ENCODE measurements around the gene CACNB3. TPM values are rescaled to one million over a fixed set of nuclear protein-coding genes. Genes with fewer than 3 reads are reported as not detected.

Gene CACNB3
- total and polyA plus RNA-seq, 9 of the 15 experiments (the other 6 are each of a cell fraction or from before 2014, with no cell fraction given), result 0.24 to 2.0 (median 1.5) TPM

GRCh38 chr12:48774516-48774915, 43.8 kb upstream of the CACNB3 start:
- CTCF ChIA-PET (ENCODE audit: low intra/inter-chr PET ratio), result interaction anchor here (0.7 kb wide), 1 partner anchor 217 kb away, joined by 3 read pairs; no protein-coding TSS in a partner anchor
- intact Hi-C loops (cut with micrococcal nuclease), result no loop called here
- POLR2A ChIA-PET, result interaction anchor here (0.6 to 2.9 kb wide), 5 partner anchors 11 to 499 kb away, joined by 3 to 10 read pairs (median 4); no protein-coding TSS in a partner anchor
- Histone ChIP-seq H4K20me1 (replicated peaks; ENCODE audit: control insufficient read depth, insufficient read depth, low read length) (peaks cover 9% of the 10 kb centered on the region; the same call in 1 of the 2 replicates), H3K4me2 (ENCODE audit: insufficient read depth, low read length) (no peak overlapping the region), H3K9ac (ENCODE audit: insufficient read depth in 1 of 2, low read depth in 2 of 2, low read length in 2 of 2) (no peak overlapping the region), H3K9me3 (replicated peaks; ENCODE audit: control insufficient read depth, insufficient read depth, low read depth, low read length) (no peaks in the 10 kb centered on the region), H3K36me3 (ENCODE audit: control insufficient read depth, insufficient read depth, low read length) (no peaks in the 10 kb centered on the region), H3K4me1 (replicated peaks in 1 of 2; ENCODE audit: control insufficient read depth in 2 of 2, insufficient read depth in 2 of 2, low read length in 2 of 2) (peaks cover 0 to 6% of the 10 kb centered on the region in 2 experiments; a peak in 1 of 5 replicates), H3K27ac (ENCODE audit: extremely low read depth, low read depth, low read length) (no peak overlapping the region), H3K79me2 (ENCODE audit: control insufficient read depth, insufficient read depth, low read length) (no peaks in the 10 kb centered on the region), H3K9me1 (ENCODE audit: control insufficient read depth, insufficient read depth, low read length) (no peaks in the 10 kb centered on the region), H2AFZ (ENCODE audit: low read depth, low read length) (no peak overlapping the region), H3K4me3 (no peak overlapping the region), H3K27me3 (ENCODE audit: control insufficient read depth in 2 of 2, insufficient read depth in 2 of 2, low read length in 2 of 2) (peaks cover 28 to 82% of the 10 kb centered on the region in 2 experiments; a peak in 4 of 5 replicates)
- FAIRE-seq, result no peak
- TF ChIP-seq ZNF316 (IDR thresholded peaks at IDR 0.05), result no peak
- 0 out of 2 replicates have a peak, but pooled peaks have one; percentile 24 for TF ChIP-seq USF1 (CRISPR knock-in tag; IDR thresholded peaks at IDR 0.05)
- WGBS (ENCODE audit: insufficient coverage, low coverage, missing lambda C conversion rate), result 8% methylated on average over 2 of the region's 2 CpGs
- no TSS peak for BruUV-seq (replicated peaks)
- no peak for DNase-seq (ENCODE audit: extremely low read depth in 1 of 4, low spot score in 3 of 4)
- no peak for ATAC-seq
- in situ Hi-C loops (cut with MboI), result no loop called here

GRCh38 chr12:48775299-48775698, 43.0 kb upstream of the CACNB3 start:
- CTCF ChIA-PET (ENCODE audit: low intra/inter-chr PET ratio), result no interaction called here
- intact Hi-C loops (cut with micrococcal nuclease) (no loop called here), in situ Hi-C loops (cut with MboI) (loop anchor here (25.0 kb wide), 1 partner anchor 238 kb away; the partner anchor contains the start of gene OR8S1)
- 1% methylated on average over 7 of the region's 8 CpGs for WGBS (ENCODE audit: insufficient coverage, low coverage, missing lambda C conversion rate)
- no peaks in the 10 kb centered on the region for H3K9me1 ChIP-seq (ENCODE audit: control insufficient read depth, insufficient read depth, low read length)
- H3K79me2 ChIP-seq (ENCODE audit: control insufficient read depth, insufficient read depth, low read length), result no peaks in the 10 kb centered on the region
- no peaks in the 10 kb centered on the region for H3K36me3 ChIP-seq (ENCODE audit: control insufficient read depth, insufficient read depth, low read length)
- no peaks in the 10 kb centered on the region for H3K9me3 ChIP-seq (replicated peaks; ENCODE audit: control insufficient read depth, insufficient read depth, low read depth, low read length)
- H3K4me1 ChIP-seq (replicated peaks in 1 of 2; ENCODE audit: control insufficient read depth in 2 of 2, insufficient read depth in 2 of 2, low read length in 2 of 2), result peaks cover 0 to 6% of the 10 kb centered on the region in 2 experiments; a peak in 2 of 5 replicates
- peaks cover 12% of the 10 kb centered on the region; the same call in 1 of the 2 replicates for H4K20me1 ChIP-seq (replicated peaks; ENCODE audit: control insufficient read depth, insufficient read depth, low read length)
- no peak for FAIRE-seq
- no peak for TF ChIP-seq ZNF175 (CRISPR knock-in tag; IDR thresholded peaks at IDR 0.05; ENCODE audit: low read depth)
- no peak for TF ChIP-seq HDAC8 (tag; IDR thresholded peaks at IDR 0.05)
- no peak overlapping the region for H3K4me2 ChIP-seq (ENCODE audit: insufficient read depth, low read length)
- POLR2A ChIA-PET, result interaction anchor here (0.6 to 2.9 kb wide), 5 partner anchors 10 to 498 kb away, joined by 3 to 10 read pairs (median 4); no protein-coding TSS in a partner anchor
- no peak for DNase-seq (ENCODE audit: extremely low read depth in 1 of 4, low spot score in 3 of 4)
- H3K27me3 ChIP-seq (ENCODE audit: control insufficient read depth in 2 of 2, insufficient read depth in 2 of 2, low read length in 2 of 2), result peaks cover 28 to 85% of the 10 kb centered on the region in 2 experiments; a peak in 4 of 5 replicates
- no peak overlapping the region for H3K4me3 ChIP-seq
- BruUV-seq (replicated peaks), result no TSS peak
- no peak overlapping the region for H3K9ac ChIP-seq (ENCODE audit: insufficient read depth in 1 of 2, low read depth in 2 of 2, low read length in 2 of 2)
- no peak overlapping the region for H2AFZ ChIP-seq (ENCODE audit: low read depth, low read length)
- no peak for ATAC-seq
- no peak overlapping the region for H3K27ac ChIP-seq (ENCODE audit: extremely low read depth, low read depth, low read length)
